ENCODE measurements around the gene NHSL2. TPM values are rescaled to one million over a fixed set of nuclear protein-coding genes. Genes with fewer than 3 reads are reported as not detected.
A peak's percentile ranks its signal among the peaks of the same experiment; 100 is the strongest.
"Not testable (repeated sequence)": the region's sequence is repeated elsewhere in the genome, so short reads cannot be mapped to it uniquely, and the experiment has no call there.

NHSL2 gene
- polyA plus RNA-seq, 12 donors: 7.5 to 33.2 (median 9.5) TPM; not detected in 1

DNA sequence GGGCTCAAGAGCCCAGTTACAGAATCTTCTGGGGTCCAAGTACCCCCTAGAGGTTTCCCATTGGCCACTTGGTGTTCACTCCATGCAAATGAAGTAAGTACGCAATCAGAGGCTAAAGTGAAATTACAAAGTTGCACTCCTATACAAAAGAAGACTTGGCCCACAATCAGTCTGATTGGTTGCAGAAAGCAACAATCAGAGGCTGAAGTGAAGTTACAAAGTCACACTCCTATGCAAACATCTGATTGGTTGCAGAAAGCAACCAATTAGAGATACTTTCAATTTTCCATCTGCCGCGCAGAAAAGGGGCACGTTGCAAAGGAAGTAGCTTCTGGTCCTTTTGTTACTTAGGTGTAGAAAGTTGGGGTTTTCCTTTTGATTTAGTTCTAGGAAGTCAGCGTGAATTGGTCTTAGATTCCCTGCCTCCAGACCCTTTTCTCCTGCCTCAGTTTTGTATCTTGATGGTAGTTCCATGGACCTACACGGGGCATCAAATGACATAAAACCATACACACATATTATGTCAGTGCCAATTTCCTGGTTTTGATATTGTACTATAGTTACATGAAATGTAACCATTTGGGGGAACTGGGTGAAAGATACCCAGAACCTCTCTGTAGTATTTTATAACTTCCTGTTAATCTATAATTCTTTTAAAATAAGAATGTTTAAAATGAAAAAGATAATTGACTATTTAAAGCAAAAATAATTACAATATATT lies 258.5 kb downstream of the NHSL2 start:
- no peak for DNase-seq

DNA sequence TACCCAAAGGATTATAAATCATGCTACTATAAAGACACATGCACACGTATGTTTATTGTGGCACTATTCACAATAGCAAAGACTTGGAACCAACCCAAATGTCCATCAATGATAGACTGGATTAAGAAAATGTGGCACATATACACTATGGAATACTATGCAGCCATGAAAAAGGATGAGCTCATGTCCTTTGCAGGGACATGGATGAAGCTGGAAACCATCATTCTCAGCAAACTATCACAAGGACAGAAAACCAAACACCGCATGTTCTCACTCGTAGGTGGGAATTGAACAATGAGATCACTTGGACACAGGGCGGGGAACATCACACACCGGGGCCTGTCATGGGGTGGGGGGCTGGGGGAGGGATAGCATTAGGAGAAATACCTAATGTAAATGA lies 265.6 kb downstream of the NHSL2 start:
- not testable (repeated sequence) for DNase-seq

DNA sequence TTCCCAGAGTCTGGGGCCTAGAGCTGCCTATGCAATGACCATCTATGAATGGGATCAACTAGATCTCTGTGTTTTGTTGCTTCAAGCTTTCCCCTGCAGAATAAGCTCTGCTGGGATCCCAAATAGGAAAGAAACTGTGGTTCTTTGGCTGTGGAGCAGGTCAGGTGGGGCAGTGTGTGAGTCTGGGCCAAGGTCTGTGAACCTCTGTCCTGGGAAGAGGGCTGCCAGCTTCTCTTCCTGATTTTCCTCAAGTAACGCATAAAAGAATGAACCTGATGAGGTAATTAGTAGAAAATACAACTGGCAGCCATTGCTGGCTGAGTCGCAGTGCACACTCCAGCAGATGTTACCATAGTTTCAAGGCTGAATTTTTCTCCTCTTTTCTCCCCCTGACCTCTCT lies 266.3 kb downstream of the NHSL2 start:
- DNase-seq: peak; percentile 4

DNA sequence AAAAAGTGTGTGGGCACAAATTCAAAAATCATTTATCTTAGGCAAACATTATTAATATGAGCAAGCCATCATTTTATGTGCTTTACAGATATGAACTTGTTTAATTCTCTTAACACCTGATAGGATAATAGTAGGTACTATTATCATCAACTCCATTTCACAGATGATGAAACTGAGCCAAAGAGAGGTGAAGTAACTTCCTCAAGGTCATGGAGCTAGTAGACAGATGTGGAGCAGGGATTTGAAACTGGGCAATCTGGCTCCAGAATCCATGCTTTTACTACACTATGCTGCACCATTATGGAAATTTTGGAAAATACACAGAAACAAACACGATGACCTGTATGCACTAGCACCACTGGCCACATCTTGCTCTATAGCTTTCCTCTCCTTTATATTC lies 269.9 kb downstream of the NHSL2 start:
- DNase-seq: no peak

DNA sequence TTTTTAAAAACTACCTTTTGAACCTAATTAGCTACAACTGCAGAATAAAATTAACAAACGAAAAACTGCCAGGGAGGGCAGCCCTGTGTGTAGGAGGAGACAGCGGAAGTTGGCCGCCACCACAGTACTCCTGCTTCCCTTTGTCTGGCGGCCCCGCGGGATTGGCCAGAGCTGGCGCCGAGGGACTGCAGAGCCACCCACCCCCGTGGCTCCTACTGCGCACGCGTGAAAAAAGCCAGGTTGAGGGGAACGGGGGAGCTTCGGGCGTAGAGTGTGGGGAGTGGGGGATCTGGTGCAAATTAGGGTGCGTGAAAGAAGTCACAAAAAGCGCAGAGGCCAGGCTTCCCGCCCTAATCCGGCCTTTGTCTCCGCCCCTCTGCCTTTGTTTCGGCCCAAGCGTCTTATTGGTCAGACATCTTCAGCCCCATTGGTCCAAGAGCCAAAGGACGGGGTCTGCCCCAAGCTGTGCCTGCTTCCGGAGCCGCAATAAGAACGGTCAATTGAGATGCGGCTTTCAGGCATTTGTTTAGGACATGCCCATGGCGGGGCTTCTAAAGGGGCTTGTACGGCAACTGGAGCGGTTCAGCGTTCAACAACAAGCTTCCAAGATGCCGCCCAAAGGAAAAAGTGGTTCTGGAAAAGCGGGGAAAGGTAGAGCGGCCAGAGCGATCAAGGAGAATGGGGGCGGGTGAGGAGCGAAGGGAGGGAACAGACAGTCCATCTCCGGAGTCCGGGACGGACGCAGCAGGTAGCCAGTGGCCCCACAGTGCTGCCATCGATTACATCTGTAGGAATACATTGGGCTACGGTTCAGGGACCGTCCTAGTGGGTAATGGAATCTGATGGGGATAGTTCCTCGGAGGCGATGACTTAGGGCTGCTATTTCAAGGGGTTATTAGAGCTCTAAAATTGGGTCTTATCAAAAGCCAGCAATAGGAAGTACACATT lies 270.8 kb downstream of the NHSL2 start, which contains the start of gene PIN4:
PIN4 (plus strand) TSS at position 580 of the 948 bp plus-strand sequence; CDS start at position 609, 29 bp downstream.
- DNase-seq: peak; percentile 95

DNA sequence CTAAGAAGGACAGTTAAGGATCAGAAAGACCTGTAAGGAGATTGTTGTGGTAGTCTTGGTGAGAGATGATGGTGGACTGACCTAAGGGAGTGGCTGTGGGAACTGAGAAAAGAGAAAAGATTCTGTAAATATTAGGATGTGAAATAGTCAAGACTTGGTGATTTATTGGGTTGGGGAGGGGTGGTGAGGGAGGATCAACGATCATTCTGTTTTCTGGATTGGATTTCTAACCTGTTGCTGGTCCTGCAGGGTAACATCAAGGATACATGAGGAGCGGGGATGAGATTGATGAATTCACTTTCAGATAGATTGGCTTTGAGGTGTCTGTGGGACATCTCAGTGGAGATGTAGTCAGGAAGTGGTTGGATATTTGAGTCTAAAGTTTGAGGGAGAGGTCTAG lies 272.3 kb downstream of the NHSL2 start:
- DNase-seq: no peak

DNA sequence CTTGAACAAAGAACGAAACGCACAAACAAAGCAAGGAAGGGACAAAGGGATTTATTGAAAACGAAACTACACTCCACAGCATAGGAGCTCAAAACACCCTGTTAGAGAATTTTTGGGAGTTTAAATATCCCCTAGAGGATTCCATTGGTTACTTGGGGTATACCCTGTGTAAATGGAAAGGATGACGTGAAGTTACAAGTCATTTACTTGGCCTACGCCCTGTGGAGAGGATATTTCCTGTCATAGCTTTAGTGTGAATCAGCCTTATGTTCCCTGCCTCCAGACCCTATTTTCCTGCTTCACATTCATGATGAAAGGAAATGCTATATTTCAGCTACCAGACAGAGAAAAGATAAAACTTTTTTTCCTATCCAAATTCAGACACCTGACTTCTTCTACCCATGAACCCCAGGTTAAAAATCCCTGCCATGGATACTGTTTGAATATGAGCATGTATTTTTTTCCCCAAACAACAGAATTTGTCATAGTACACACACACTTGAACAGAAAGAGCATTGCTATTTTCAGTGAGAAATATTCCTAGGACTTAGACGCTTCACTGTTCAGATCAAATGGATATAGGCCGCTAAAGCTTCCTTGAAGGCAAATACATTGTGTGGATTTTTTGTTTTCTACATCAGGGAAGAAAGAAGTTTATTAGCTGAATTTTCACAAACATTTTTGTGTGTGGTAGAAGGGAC lies 291.3 kb downstream of the NHSL2 start:
- no peak for DNase-seq

Other genes starting within 250 kb of the NHSL2 start
- gene CXorf49, start 192.6 kb upstream of the NHSL2 start, polyA plus RNA-seq (ENCODE audit: insufficient read length in 12 of 12): not detected
- gene CXorf49B, start 147.5 kb upstream of the NHSL2 start, polyA plus RNA-seq (ENCODE audit: insufficient read length in 12 of 12): not detected
- gene RTL5, start 221.1 kb downstream of the NHSL2 start, polyA plus RNA-seq (ENCODE audit: insufficient read length in 12 of 12): 10 to 100 TPM in 9 of 12 donors, 1 to 10 TPM in 2, not detected in 1; 8.7 to 14.1 (median 11.1) TPM